Measurements from ENCODE around the gene ACVRL1.

ACVRL1 gene

DNA sequence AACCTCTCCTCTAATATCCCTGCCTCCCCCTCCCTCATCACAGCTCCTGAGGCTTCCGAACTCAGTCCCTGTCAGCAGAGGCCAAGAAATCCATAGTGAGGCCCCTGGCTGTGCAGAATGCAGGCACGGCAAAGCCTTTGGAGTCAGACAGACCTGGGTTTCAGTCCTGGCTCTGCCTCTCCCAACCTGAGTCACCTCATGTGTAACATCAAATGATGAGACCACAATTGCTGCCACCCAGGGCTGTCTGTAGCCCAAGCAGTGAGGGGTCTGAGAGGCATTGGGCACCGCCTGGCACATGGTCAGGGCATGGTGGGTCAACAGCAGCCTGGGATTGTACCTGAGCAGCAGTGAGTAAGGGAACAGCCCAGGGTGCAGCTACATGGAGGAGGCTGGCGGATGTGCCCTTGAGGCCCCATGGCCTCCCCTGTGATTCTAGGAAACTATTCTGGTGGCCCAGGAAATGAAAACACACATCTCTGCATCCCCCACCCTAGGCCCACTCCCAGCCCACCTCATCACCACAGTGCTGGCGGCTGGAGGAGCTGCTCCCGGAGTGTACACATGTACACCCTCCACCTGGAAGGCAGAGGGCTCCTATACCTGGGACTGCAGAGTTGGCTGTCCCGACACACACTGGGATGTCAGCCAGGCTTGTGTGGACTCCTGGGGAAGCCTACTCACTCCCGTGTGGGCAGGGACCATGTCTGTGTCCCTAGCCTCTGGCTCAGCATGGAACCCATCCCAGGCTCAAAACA is 11.7 kb upstream of the ACVRL1 start:
- in situ Hi-C loops (cut with MboI; ENCODE audit: low sequenced_read_pairs): no loop called here

- in situ Hi-C loops (cut with MboI; ENCODE audit: low sequenced_read_pairs): no loop called here
These were observed 11.1 kb upstream of the ACVRL1 start for GRCh38 chr12:51896236-51896635.

DNA sequence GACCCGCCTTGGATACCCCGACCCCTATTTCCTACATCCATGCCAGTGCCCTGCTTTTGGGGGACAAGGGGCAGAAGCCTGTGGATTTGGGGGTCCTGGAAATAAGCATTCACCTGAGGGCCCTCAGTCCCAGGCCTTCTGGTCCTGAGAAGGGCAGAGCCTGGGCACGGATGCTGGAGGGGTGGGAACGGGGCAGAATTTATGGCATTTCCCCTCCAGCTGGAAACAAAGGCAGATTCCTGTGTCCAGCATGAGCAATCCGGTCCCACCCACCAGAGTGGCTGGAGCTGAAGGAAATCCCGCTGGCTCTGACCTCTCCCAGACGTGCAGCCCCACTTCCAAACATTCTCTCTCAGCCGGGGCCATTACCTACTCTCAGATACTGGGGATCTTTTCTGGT is 10.1 kb upstream of the ACVRL1 start:
- in situ Hi-C loops (cut with MboI; ENCODE audit: low sequenced_read_pairs): no loop called here

GRCh38 chr12:51898506-51898905 is 8.8 kb upstream of the ACVRL1 start:
- in situ Hi-C loops (cut with MboI; ENCODE audit: low sequenced_read_pairs): no loop called here

DNA sequence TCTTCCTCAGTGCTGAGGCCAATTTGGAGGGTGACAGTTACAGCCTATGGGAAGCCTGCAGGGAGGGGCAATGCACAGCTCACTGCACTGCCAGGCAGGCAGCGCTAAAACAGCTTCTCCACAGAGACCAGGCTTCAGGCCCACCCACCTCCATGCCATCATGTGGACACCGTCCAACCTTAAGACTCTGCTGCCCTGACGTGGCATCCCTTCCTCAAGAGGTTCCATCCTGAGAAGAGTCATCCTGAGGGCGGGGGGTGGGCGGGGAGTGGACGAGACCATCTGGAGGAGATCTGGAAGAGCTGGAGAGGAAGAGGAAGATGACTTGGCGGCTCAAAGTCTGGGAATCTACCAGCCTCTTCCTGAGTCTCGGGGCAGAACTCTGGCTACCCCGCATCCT is 8.4 kb upstream of the ACVRL1 start:
- in situ Hi-C loops (cut with MboI; ENCODE audit: low sequenced_read_pairs): no loop called here

DNA sequence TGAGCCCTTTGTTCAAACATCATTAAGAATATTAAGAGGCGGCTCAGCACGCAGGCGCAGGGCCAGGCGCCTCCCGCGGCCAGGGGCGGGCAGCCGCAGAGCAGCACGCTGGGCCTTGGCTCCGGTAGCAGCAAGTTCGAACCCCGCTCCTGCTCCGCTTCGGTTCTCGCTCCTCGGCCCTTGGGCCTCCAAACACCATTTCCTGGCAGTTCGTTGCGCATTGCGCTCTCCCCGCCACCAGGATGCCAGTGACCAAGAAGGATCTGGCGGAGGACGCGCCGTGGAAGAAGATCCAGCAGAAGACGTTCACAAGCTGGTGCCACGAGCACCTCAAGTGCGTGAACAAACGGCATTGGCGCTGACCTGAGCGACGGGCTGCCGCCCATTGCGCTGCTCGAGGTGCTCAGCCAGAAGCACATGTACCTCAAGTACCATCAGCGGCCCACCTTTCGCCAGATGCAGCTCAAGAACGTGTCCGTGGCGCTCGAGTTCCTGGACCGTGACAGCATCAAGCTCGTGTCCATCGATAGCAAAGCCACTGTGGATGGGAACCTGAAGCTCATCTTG is 6.9 kb upstream of the ACVRL1 start:
- in situ Hi-C loops (cut with MboI; ENCODE audit: low sequenced_read_pairs): no loop called here

DNA sequence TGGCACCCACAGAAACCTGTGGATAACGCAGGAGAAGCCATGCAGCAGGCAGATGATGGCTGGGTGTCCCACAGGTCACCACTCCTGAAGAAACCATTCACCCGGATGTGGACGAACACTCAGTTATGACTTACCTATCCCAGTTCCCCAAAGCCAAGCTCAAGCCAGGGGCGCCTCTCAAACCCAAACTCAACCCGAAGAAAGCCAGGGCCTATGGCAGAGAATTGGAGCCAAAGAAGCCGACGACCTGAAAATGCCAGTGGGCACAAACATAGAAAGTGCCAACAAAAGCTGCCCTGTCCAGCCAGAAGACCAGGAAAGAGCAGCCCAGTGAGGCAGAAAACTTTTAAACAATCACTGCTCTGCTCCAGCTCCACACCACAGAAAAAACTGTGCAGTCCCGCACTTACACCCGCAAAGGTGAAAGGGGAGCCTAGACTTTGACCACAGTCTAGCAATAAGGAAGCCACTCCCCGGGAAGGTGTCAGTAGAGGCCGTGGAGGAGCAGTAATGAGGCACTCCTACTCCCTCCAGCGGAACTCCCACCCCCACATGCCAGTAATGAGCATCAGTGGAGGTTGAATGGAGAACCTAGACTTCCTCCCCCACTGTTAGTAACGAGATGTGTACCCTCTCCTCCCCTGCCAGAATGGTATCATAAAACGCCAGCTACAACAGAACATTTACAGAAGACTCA is 6.0 kb upstream of the ACVRL1 start:
- in situ Hi-C loops (cut with MboI; ENCODE audit: low sequenced_read_pairs): no loop called here

GRCh38 chr12:51901881-51902280 is 5.4 kb upstream of the ACVRL1 start:
- in situ Hi-C loops (cut with MboI; ENCODE audit: low sequenced_read_pairs): no loop called here

- in situ Hi-C loops (cut with MboI; ENCODE audit: low sequenced_read_pairs): no loop called here
These were observed 2.3 kb upstream of the ACVRL1 start for GRCh38 chr12:51904951-51905470.

- in situ Hi-C loops (cut with MboI; ENCODE audit: low sequenced_read_pairs): no loop called here
These were observed 1.6 kb upstream of the ACVRL1 start for GRCh38 chr12:51905471-51906429.

DNA sequence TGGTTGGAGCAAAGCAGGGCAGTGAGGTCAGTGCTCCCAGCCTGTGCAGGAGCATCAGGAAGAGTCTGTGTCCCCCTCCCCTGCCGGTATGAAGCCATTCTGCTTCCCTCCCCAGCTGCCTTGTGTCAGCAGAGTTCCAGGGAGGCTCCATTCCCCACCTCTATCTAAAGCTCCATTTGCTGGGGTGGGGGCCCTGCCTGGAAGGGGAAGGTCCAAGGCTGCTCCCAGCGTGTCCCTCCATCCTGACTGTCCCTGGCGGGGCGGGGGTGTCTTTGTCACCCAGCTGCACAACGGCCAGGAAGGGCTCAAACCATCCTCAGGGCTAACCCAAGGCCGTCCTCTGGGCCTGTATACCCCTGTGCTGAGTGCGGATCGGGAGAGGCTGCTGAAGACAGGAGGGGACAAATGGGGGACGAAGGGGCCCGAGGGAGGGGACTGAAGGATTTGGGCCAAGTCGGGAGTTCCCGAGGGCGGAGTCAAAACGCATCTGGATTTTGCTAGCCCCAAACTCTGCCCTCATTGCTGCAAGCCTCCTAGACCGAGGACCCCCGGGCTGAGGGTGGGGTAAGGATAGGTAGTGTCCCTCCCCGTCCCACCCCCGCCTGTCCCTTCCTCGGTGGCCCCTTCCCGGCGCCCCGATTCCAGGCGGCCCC is 748 bp upstream of the ACVRL1 start:
- in situ Hi-C loops (cut with MboI; ENCODE audit: low sequenced_read_pairs): no loop called here

GRCh38 chr12:51907856-51908425 is 637 bp downstream of the ACVRL1 start:
- in situ Hi-C loops (cut with MboI; ENCODE audit: low sequenced_read_pairs): no loop called here

GRCh38 chr12:51908876-51909592 is 1.7 kb downstream of the ACVRL1 start:
- in situ Hi-C loops (cut with MboI; ENCODE audit: low sequenced_read_pairs): no loop called here

- in situ Hi-C loops (cut with MboI; ENCODE audit: low sequenced_read_pairs): no loop called here
These were observed 2.9 kb downstream of the ACVRL1 start for GRCh38 chr12:51910168-51910567.

GRCh38 chr12:51910691-51911090 is 3.4 kb downstream of the ACVRL1 start:
- in situ Hi-C loops (cut with MboI; ENCODE audit: low sequenced_read_pairs): no loop called here

DNA sequence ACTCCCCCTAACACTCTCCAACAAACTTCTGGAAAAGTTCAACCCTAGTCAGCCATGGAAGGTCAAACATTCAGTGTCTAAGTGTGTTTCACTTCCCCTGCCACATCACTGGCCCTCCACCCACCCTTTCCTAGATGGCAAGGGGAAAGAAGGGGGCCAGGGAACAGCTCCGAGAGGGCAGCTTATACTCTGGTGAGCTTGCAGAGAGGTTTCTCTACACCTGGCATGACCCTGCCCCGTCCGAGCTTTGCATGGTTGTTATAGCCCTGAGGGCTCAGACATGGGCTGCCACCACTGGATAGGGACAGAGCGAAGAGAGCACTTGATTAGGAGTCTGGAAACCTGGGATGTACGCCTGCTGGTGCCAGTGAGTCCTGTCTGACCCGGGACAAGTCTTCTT is 4.0 kb downstream of the ACVRL1 start:
- in situ Hi-C loops (cut with MboI; ENCODE audit: low sequenced_read_pairs): no loop called here

GRCh38 chr12:51911788-51912711 is 4.7 kb downstream of the ACVRL1 start:
- in situ Hi-C loops (cut with MboI; ENCODE audit: low sequenced_read_pairs): no loop called here
